K562 (cell line): ENCODE measurements around the gene FRMD4B. TPM values are rescaled to one million over a fixed set of nuclear protein-coding genes. Genes with fewer than 3 reads are reported as not detected.

ENCODE experiments used
- BHLHE40 ChIP-seq: IDR thresholded peaks from 2 replicates; pipeline ENCODE4 v1.6.1; 2011; ENCODE audit warnings: low read length, improper control_type of control experiment
- GATAD2B ChIP-seq: fragments of 450-650 bp; IDR thresholded peaks from 2 replicates; pipeline ENCODE4 v1.6.1; 2017; ENCODE audit warnings: mild to moderate bottlenecking, borderline replicate concordance
- GTF2E2 ChIP-seq: fragments of 200-800 bp; sonication (Bioruptor generic); IDR thresholded peaks from 2 replicates; pipeline ENCODE4 v1.6.1; 2016; ENCODE audit warnings: missing genetic modification characterization, missing compliant biosample characterization
- JUND ChIP-seq, 2 experiments: IDR thresholded peaks; 2 replicates in 1 of 2; 3 replicates in 1 of 2; pipeline ENCODE4 v1.6.1; 2011; ENCODE audit warnings: borderline replicate concordance in 2 of 2, low read depth in 2 of 2, low read length in 2 of 2, improper control_type of control experiment in 1 of 2, missing biosample characterization in 1 of 2, missing genetic modification characterization in 1 of 2, missing genetic modification reagents in 1 of 2
- KLF13 ChIP-seq: fragments of 450-650 bp; IDR thresholded peaks from 2 replicates; pipeline ENCODE4 v1.6.1; 2016; ENCODE audit warnings: missing genetic modification characterization, low read depth, mild to moderate bottlenecking, missing compliant biosample characterization, moderate library complexity, borderline replicate concordance
- MXI1 ChIP-seq: IDR thresholded peaks from 2 replicates; pipeline ENCODE4 v1.6.1; 2011; ENCODE audit warnings: low read depth, mild to moderate bottlenecking, improper control_type of control experiment, low read length
- NCOA2 ChIP-seq, 2 experiments: fragments of 450-650 bp; IDR thresholded peaks; 2 replicates each; pipeline ENCODE4 v1.6.1; 2018; ENCODE audit warnings: mild to moderate bottlenecking in 2 of 2, moderate library complexity in 1 of 2; ENCODE audit not compliant: partially characterized antibody in 2 of 2
- PTTG1 ChIP-seq: fragments of 450-650 bp; IDR thresholded peaks from 2 replicates; pipeline ENCODE4 v1.6.1; 2016; ENCODE audit warnings: low read depth, mild to moderate bottlenecking, missing genetic modification characterization, missing compliant biosample characterization
- TAF15 ChIP-seq: fragments of 200-400 bp; formaldehyde crosslinking; IDR thresholded peaks from 2 replicates; pipeline ENCODE4 v1.6.1; 2017; ENCODE audit warnings: mild to moderate bottlenecking, low read depth, low read length, moderate library complexity
- polyA plus RNA-seq, 8 experiments: library from polyadenylated mRNA; depleted of rRNA in 4 of 8; stranded (reverse) in 5 of 8; unstranded in 3 of 8; fragments of >200 nt; fragmentation: Nextera tagmentation in 2 of 8; fragmentation: Illumina TruSeq in 1 of 8; extraction: Ambion mirVana in 2 of 8; extraction: Trizol in 1 of 8; gene quantifications; 2 replicates each; pipeline versions ENCODE4 v1.2.1 to v1.2.3, GENCODE V29; 2011 to 2014; ENCODE audit warnings: inconsistent platforms in 1 of 8, missing spikeins in 1 of 8
- total RNA-seq, 7 experiments: library from RNA; depleted of rRNA in 6 of 7; stranded (reverse); fragments of >200 nt in 6 of 7; fragmentation: Illumina TruSeq in 2 of 7; extraction: Trizol in 2 of 7; gene quantifications; 2 replicates each; pipeline versions ENCODE4 v1.2.1 to v1.2.3, GENCODE V29; 2011 to 2021; ENCODE audit warnings: low replicate concordance in 1 of 7
- TF ChIP-seq, protein P1 (sequence below), 2 experiments: fragments of 450-650 bp in 1 of 2; sonication (generic) in 1 of 2; formaldehyde crosslinking in 1 of 2; IDR thresholded peaks in 1 of 2; conservative IDR thresholded peaks in 1 of 2; 2 replicates each; pipeline versions ENCODE4 v1.6.1 to v1.8.1; 2016 to 2023; ENCODE audit warnings: mild to moderate bottlenecking in 2 of 2, moderate library complexity in 2 of 2, inconsistent platforms in 1 of 2, missing genetic modification reagents in 1 of 2
- TF ChIP-seq, protein P2 (sequence below): IDR thresholded peaks from 2 replicates; pipeline ENCODE4 v1.6.1; 2012; ENCODE audit warnings: low read depth, low read length, improper control_type of control experiment, borderline replicate concordance
- TF ChIP-seq, protein P3 (sequence below): fragments of 450-650 bp; formaldehyde crosslinking; conservative IDR thresholded peaks from 2 replicates; pipeline ENCODE4 v1.4.0; 2022; ENCODE audit warnings: mild to moderate bottlenecking, missing genetic modification characterization
- TF ChIP-seq, protein P4 (sequence below): fragments of 450-650 bp; formaldehyde crosslinking; IDR thresholded peaks from 2 replicates; pipeline ENCODE4 v1.4.0; 2020; ENCODE audit warnings: mild to moderate bottlenecking, moderate library complexity
- TF ChIP-seq, protein P5 (sequence below): fragments of 450-650 bp; IDR thresholded peaks from 2 replicates; pipeline ENCODE4 v1.6.1; 2016; ENCODE audit warnings: missing biosample characterization, missing genetic modification characterization
- TF ChIP-seq, protein P6 (sequence below): sonication (generic); formaldehyde crosslinking; IDR thresholded peaks from 2 replicates; pipeline ENCODE4 v1.8.1; 2023; ENCODE audit warnings: mild to moderate bottlenecking, missing genetic modification reagents

FRMD4B gene
- total and polyA plus RNA-seq, 9 of the 15 experiments (the other 6 are each of a cell fraction or from before 2014, with no cell fraction given): 0.03 to 0.09 (median 0.04) TPM; not detected in 3

DNA sequence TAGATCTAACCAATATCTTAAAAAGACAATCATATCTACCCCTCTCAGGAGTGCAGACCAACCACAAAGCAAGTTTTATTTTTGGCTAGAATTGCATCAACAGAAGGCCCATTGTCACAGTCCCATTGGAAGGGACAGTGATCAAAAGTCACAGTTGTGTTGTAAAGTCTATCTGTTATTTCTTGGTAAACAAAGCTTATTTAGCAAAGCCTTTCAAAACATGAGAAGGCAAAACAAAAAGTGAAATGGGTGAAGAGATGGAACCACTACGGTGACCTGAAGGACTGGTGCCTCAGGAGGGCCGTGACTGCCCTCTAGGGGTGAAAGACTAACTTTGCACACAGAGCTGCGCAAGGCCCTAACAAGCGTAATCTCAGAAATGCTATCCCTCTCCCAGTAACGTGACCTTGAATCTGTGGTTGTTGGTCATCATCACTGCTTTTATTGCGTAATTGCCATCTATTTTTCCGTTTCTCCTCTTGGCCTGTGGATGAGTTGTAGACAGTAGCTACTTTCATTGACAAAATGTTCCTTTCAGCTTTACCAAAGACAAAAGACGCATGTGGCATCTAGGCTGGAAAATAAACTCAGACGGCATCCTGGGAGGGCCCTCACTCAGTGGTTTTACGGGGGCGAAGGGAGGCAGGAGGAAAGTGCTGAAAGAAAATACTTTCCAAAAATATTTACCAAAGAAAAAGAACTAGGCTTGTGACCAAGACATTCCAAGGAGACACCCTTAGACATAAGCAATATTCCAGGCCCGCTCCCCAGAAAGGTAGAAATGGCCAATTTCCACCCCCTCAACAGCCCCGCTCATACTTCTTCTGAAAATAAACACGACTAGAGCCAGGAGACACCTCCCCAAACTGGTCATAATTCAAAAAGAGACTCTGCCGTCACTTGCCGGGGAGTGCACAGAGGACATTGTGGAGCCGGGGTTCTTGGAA, 79.4 kb downstream of the FRMD4B start (continued):
- peak; percentile 3; the same call in 1 of the 2 replicates for TF ChIP-seq JUND (IDR thresholded peaks at IDR 0.05; ENCODE audit: borderline replicate concordance, low read depth, low read length)
- TF ChIP-seq JUND (tag; IDR thresholded peaks at IDR 0.05; ENCODE audit: borderline replicate concordance, low read depth, low read length): no peak; the same call in 2 of the 3 replicates
- TF ChIP-seq PTTG1 (tag): no peak
- TF ChIP-seq, protein P1, sequence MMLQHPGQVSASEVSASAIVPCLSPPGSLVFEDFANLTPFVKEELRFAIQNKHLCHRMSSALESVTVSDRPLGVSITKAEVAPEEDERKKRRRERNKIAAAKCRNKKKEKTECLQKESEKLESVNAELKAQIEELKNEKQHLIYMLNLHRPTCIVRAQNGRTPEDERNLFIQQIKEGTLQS (IDR thresholded peaks at IDR 0.05): peak; percentile 40; the same call in 1 of the 2 replicates
- TF ChIP-seq, protein P1 (CRISPR knock-in tag; conservative IDR thresholded peaks at IDR 0.05): no peak
- TF ChIP-seq GATAD2B: no peak
- TF ChIP-seq, protein P2, sequence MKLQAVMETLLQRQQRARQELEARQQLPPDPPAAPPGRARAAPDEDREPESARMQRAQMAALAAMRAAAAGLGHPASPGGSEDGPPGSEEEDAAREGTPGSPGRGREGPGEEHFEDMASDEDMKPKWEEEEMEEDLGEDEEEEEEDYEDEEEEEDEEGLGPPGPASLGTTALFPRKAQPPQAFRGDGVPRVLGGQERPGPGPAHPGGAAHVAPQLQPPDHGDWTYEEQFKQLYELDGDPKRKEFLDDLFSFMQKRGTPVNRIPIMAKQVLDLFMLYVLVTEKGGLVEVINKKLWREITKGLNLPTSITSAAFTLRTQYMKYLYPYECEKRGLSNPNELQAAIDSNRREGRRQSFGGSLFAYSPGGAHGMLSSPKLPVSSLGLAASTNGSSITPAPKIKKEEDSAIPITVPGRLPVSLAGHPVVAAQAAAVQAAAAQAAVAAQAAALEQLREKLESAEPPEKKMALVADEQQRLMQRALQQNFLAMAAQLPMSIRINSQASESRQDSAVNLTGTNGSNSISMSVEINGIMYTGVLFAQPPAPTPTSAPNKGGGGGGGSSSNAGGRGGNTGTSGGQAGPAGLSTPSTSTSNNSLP: no peak
- no peak for TF ChIP-seq MXI1
- no peak for TF ChIP-seq NCOA2 (IDR thresholded peaks at IDR 0.05; ENCODE audit: partially characterized antibody in 2 of 2)
- TF ChIP-seq, protein P3, sequence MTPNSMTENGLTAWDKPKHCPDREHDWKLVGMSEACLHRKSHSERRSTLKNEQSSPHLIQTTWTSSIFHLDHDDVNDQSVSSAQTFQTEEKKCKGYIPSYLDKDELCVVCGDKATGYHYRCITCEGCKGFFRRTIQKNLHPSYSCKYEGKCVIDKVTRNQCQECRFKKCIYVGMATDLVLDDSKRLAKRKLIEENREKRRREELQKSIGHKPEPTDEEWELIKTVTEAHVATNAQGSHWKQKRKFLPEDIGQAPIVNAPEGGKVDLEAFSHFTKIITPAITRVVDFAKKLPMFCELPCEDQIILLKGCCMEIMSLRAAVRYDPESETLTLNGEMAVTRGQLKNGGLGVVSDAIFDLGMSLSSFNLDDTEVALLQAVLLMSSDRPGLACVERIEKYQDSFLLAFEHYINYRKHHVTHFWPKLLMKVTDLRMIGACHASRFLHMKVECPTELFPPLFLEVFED (CRISPR knock-in tag): no peak
- TF ChIP-seq BHLHE40: peak; percentile 72
- no peak for TF ChIP-seq KLF13
- TF ChIP-seq, protein P4, sequence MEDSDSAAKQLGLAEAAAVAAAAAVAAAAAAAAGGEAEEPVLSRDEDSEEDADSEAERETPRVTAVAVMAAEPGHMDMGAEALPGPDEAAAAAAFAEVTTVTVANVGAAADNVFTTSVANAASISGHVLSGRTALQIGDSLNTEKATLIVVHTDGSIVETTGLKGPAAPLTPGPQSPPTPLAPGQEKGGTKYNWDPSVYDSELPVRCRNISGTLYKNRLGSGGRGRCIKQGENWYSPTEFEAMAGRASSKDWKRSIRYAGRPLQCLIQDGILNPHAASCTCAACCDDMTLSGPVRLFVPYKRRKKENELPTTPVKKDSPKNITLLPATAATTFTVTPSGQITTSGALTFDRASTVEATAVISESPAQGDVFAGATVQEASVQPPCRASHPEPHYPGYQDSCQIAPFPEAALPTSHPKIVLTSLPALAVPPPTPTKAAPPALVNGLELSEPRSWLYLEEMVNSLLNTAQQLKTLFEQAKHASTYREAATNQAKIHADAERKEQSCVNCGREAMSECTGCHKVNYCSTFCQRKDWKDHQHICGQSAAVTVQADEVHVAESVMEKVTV (CRISPR knock-in tag): peak; percentile 48; the same call in 1 of the 2 replicates
- TF ChIP-seq, protein P5, sequence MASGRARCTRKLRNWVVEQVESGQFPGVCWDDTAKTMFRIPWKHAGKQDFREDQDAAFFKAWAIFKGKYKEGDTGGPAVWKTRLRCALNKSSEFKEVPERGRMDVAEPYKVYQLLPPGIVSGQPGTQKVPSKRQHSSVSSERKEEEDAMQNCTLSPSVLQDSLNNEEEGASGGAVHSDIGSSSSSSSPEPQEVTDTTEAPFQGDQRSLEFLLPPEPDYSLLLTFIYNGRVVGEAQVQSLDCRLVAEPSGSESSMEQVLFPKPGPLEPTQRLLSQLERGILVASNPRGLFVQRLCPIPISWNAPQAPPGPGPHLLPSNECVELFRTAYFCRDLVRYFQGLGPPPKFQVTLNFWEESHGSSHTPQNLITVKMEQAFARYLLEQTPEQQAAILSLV: 0 out of 2 replicates have a peak, but pooled peaks have one; percentile 46
- no peak for TF ChIP-seq GTF2E2
- TF ChIP-seq TAF15: no peak
- TF ChIP-seq, protein P6, sequence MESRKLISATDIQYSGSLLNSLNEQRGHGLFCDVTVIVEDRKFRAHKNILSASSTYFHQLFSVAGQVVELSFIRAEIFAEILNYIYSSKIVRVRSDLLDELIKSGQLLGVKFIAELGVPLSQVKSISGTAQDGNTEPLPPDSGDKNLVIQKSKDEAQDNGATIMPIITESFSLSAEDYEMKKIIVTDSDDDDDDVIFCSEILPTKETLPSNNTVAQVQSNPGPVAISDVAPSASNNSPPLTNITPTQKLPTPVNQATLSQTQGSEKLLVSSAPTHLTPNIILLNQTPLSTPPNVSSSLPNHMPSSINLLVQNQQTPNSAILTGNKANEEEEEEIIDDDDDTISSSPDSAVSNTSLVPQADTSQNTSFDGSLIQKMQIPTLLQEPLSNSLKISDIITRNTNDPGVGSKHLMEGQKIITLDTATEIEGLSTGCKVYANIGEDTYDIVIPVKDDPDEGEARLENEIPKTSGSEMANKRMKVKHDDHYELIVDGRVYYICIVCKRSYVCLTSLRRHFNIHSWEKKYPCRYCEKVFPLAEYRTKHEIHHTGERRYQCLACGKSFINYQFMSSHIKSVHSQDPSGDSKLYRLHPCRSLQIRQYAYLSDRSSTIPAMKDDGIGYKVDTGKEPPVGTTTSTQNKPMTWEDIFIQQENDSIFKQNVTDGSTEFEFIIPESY (CRISPR knock-in tag): no peak
